H1 (cell line): ENCODE data around the gene NCKAP1. TPM values are rescaled to one million over a fixed set of nuclear protein-coding genes. Genes with fewer than 3 reads are reported as not detected.

Experiments used
- ASH2L ChIP-seq: fragments of 200-600, 300-600 bp; sonication (generic); IDR thresholded peaks from one replicate; pipeline ENCODE4 v1.7.1; 2017; ENCODE audit warnings: low read length
- CTCF ChIP-seq, 3 experiments: IDR thresholded peaks; 1 replicate in 2 of 3; 2 replicates in 1 of 3; pipeline versions ENCODE4 v1.5.1 to v1.6.1; 2011; ENCODE audit warnings: low read length in 3 of 3, mild to moderate bottlenecking in 3 of 3, inconsistent platforms in 2 of 3, low read depth in 1 of 3, moderate library complexity in 1 of 3; ENCODE audit not compliant: insufficient read depth in 1 of 3; ENCODE audit errors: control extremely low read depth in 1 of 3
- EGR1 ChIP-seq: IDR thresholded peaks from 2 replicates; pipeline ENCODE4 v1.6.1; 2011; ENCODE audit warnings: low read depth, low read length, borderline replicate concordance
- FOSL1 ChIP-seq: IDR thresholded peaks from 2 replicates; pipeline ENCODE4 v1.6.1; 2011; ENCODE audit warnings: mild to moderate bottlenecking, low read depth, low read length, moderate library complexity; ENCODE audit not compliant: insufficient read depth
- KDM1A ChIP-seq: fragments of 200-600, 300-600 bp; sonication (generic); IDR thresholded peaks from 2 replicates; pipeline ENCODE4 v1.7.1; 2016; ENCODE audit warnings: mild to moderate bottlenecking, low read length, borderline replicate concordance
- MAX ChIP-seq: IDR thresholded peaks from 2 replicates; pipeline ENCODE4 v1.6.1; 2012; ENCODE audit warnings: inconsistent platforms
- NANOG ChIP-seq: IDR thresholded peaks from 2 replicates; pipeline ENCODE4 v1.6.1; 2011; ENCODE audit warnings: low read length, low read depth, mild to moderate bottlenecking, inconsistent platforms; ENCODE audit not compliant: insufficient read depth, poor library complexity, severe bottlenecking
- polyA plus RNA-seq, 7 experiments: library from polyadenylated mRNA; depleted of rRNA in 3 of 7; stranded (reverse) in 5 of 7; unstranded in 2 of 7; fragments of >200 nt in 5 of 7; fragments of 200-250 nt in 2 of 7; gene quantifications; 1 replicate in 5 of 7; 2 replicates in 1 of 7; 4 replicates in 1 of 7; pipeline versions ENCODE4 v1.2.1 to v1.2.3, GENCODE V29; 2011 to 2013; ENCODE audit warnings: missing spikeins in 2 of 7, mixed read lengths in 2 of 7
- total RNA-seq: library from RNA; stranded (reverse); fragmentation: NEBNext Ultra II Directional; extraction: Animal tissue kit (Norgen Biotek cat#: 25700); gene quantifications from 2 replicates; pipeline ENCODE4 v1.2.1, GENCODE V29; 2021

The NCKAP1 gene
- total and polyA plus RNA-seq, 2 of the 8 experiments (the other 6 are each of a cell fraction or from before 2014, with no cell fraction given) = 90.8 to 173 TPM

- TF ChIP-seq CTCF (IDR thresholded peaks at IDR 0.05; ENCODE audit: control extremely low read depth in 1 of 3, insufficient read depth in 1 of 3, low read depth in 1 of 3, low read length in 3 of 3) = no peak
- TF ChIP-seq ASH2L = no peak
- no peak for TF ChIP-seq KDM1A
- no peak for TF ChIP-seq EGR1
- TF ChIP-seq NANOG = no peak
- TF ChIP-seq MAX = no peak
- TF ChIP-seq FOSL1 = no peak
These were observed 30.9 kb upstream of the NCKAP1 start (continued) for GRCh38 chr2:183069174-183069573.
